HG02885 (cell line): Measurements from ENCODE around the gene HIPK2.

Experiments used
- ATAC-seq: cut with Tn5 transposase; IDR thresholded peaks from one replicate; pipeline ENCODE4 v1.9.1; 2021; ENCODE audit warnings: mild to moderate bottlenecking; ENCODE audit not compliant: unreplicated experiment, poor library complexity

The HIPK2 gene

DNA sequence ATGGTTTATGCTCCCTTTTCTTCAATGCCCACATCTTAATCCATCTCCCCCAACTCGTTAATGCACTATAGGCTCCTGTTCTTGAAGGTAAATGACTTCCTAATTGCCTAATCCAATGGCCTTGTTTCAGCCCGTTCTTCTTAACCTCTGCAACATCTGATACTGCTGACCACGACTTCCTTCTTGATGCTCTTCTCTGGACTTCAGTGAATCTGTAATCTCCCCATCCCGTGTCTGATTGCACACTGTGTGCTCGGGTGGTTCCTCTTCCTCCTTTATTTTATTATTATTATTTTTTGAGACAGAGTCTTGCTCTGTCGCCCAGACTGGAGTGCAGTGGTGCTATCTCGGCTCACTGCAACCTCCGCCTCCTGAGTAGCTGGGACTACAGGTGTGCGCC is 58.9 kb downstream of the HIPK2 start:
- no peak for ATAC-seq

DNA sequence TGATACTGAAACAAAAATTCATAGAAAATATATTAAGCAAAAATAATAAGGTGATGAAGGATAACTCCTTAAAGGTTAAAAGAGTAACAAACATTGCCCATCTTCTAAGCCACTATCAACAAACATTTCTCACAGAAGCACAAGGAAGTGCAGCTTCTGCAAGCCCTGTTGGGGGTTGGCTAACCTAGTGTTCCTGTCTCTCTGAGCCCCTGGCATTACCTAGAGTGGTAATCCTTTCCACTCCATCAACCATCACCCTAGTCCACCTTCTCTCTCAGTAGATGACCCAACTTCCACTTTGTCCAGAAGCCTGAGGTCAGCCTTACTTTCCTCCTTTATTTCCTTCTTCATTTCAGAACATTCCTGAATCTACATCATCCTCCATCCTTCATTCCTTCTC is 59.7 kb downstream of the HIPK2 start:
- no peak for ATAC-seq

DNA sequence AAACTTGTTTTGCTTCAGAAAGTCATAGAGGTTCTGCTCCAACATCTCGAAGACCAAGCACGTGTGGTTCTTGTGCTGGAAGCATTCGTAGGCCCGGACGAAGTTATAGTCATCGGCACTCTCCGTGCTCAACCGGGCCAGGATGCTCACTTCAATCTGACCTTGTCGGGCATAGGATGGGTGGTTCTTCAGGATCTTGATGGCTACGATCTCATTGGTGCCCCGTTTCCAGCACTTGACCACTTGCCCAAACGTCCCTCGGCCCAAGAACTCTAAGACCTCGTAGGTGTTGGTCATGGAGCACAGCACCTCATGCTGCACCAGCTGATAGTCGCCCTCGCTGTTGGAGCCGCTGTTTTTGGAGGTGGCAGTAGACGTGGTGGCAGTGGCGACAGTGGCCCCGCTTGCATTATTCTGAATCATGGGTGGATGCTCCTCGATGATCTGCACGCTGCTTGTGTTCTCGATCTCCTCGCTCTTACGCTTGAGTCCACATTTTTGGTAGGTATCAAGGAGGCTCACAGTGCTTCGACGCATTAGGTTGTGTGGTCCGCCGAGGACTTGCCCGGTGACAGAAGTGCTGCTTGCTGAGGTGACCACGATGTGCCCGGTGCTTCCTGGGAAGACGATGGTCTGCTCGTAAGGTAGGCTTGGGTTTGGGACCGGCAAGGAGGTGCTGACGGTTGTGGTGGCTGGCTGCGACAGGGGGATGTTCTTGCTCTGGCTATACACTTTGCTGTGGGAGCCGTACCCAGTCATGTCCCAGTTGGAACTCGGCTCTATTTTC is 61.4 kb downstream of the HIPK2 start:
- ATAC-seq: no peak

DNA sequence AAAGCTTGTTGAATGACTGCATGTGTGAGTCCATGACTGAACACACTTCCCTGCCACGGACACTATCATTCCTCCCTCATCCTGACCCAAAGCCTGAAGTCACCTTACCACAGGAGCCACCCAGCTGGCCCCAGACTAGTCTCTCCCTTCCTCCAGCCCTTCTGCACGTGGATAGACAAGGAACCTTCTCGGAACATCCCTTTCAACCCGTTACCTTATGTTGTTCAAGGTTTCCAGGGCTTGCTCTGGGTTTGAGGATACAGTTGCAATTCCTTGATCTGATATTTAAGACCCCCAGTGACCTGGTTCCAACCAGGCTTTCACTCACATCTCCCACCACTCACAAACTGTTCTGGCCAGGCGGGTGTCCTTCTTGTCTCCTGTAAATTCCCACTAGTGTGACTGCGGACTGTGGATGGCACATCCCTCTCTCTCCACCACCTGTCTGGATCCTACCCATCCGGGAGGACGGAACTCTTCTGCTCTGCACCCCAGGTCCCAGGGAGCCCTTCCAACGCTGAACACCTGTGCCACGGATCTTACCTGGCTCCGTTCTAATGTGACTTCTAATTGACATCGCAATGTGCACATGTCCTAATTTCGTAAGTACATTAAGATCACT is 62.5 kb downstream of the HIPK2 start:
- no peak for ATAC-seq

DNA sequence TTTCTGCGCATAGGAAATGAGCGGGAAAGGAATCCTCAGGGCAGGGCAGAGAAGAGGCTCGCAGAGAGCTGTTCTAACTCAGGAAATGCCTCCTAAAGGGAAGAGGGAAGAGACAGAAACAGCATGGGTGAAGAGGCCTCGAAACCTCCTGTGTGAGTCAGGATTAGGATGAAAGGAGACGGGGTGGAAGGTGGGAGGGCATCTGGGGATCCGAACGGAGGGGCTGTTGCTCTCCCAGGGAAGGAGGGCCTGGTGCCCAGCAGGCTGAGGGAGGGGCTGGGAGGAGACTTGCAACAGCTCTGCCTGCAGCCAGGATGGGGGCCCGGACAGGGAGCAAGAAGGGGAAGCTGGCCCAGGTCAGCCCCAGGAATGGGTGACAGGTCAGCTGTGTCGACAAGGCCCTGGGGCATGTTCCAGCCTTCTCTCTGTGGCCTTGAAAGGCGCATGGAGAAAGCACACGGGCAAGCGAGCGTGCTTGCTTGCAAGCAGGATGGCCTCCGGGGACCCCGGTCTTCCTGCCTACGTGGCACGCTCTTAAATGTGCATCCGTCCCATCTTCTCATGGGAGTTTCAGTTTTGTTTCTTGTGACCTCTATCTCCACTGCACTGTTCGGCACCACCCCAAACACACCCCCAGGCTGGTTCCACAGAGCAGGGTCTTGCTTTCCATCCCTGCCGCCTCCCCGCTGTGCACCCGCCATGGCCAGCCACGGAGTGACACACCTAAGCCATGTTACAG is 63.5 kb downstream of the HIPK2 start:
- ATAC-seq: peak; percentile 96

DNA sequence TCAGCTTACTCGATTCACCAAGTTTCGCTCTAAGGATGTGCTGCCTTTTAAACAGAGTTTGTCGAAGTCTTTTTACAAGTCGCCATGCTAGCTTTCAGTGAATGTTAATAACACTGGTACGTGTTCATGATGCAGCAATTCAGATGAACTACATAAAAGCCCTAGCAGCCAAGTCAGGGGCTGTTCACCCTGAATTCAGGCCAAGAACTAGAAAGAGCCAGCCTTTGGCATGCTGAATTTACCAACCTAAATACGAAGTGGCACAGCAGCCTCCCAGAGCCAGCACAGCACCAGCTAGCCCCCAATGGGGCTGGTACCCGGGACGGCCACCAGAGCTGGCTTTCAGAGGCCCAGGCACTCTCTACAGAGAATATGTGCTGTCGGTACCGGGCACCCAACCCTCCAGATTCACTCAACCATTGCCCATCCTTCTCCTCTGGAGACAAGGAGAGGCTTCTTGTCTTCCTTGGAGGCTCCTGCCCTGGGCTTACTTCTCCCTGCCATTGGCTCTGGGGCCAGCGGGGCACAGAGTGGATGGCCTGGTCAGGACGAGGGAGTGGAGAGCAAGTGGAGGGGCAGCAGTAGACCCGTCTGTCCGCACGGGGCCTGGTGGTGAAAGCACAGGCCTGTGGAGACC is 64.2 kb downstream of the HIPK2 start:
- no peak for ATAC-seq

DNA sequence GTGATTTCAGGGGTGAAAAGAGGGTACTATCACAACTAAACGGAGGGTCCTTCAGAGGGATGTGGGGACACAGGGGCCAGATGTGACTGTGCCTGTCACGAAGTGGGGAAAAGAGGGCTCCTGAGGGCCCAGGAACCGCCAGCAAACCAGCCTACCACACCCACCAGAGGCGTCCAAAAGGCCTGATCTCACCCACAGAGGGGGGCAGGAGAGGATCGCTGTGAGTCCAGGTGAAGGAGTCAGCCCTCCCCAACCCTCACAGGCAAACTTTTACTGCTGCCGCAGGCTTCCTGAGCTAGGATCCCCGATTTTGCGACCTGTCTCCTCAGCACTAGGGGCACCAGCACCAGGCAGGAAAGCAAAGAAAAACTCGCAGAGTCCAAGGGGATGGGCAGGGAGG is 64.7 kb downstream of the HIPK2 start:
- no peak for ATAC-seq

DNA sequence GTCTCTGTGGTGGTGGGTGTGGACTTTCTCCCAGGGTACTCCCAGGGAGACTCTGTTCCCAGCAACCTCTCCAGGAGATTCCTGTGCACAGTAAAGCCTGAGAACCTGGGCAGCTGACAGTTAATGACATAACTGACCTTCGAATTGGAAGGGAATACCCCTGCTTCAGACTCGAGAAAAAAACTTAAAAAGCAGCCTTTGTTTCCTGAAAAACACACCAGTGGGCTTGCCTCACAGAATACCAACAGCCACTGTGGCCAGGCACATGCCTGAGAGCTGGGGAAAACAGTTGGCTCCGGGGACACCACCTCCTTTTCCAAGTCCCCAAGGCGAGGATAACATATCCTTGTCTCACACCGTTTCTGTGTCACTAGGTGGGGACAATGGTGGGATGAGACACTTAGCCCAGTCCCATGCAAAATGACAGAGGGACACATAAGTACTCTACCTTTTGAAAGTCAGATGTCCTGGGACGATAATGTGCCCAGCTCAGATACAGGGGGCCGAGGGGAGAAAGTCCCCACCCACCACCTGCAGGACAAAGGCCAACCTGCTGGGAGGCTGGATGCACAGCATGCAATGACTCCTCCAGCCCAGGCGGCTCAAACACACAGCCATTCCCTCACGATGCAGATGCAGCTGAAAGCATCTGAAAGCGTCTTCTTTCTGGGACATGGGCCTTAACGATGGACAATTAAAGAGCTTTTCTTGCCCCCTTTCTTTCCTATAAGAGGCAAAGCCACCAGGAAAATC is 65.6 kb downstream of the HIPK2 start:
- no peak for ATAC-seq

DNA sequence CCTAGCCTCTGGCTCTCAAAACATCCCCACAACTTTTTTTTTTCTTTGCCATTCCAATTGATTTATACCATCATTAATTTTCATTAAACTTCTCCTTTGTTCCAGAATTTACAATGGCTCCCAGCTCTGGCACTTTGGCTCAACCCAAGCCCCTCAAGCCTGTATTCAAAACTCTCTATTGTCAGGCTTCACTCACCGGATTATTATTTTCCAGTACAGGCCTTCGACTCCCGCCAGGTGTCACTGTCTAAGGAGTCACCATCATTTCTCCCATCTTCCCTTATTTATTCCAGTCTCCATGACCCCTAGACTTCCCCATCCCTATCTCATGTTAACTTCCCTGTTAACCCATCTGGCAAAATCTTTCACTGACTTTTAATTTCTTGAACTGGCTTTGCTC is 67.8 kb downstream of the HIPK2 start:
- ATAC-seq: no peak

DNA sequence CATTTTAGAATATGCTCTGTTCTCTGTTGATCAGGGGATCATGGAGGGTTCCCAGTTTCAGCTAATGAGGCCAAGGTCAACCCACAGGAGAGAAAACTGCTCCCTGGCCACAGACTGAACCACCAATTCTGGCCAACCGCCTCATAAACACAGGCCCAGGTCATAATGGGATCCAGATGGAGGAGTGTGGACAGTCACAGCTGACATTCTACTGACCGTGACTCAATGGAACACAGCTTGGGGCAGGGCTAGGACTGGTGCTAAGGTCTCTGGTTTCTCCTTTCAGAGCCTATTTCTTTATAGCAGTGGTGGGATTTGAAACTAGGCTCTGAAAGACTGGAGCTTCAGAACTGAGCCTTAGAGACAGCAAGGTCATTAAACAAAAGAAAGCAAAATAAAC is 68.3 kb downstream of the HIPK2 start:
- ATAC-seq: no peak

DNA sequence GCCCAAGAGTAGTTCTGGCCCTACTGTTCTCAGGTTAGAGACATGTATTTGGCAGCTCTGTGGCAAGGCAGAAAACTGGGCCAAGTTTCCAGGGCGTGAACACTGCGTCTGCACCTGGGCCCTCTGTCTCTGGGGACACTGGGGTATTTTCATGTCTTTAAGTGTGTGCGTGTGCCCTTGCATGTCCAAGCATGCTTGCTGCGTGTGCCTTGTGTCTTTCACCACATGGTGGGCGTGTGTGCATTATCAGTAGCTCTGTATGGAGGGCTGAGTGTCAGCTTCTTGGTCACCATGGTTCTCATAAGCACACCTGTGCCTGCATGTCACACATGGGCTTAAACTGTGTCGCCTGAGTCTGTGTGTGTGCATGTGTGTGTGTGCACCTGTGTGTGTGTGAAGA is 69.3 kb downstream of the HIPK2 start:
- peak; percentile 86 for ATAC-seq

DNA sequence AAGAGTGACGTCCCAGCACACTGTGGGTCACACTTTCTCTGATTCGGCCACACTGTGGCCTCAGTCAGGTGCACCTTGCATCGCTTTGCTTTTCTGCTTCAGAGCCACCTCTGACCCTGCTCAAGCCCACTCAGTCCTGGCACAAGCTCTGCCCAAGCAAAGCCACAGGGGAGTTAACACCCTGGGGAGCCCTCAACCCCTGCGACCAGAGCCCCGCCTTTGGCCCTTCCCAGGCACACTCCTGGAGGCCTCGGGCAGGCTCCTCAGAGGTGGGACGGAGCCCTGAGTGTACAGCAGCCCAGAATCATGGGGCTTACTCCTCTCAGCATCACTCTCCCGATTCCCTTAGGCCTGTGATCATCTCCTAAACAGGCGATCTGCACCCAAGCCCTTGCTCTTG is 71.0 kb downstream of the HIPK2 start:
- no peak for ATAC-seq

DNA sequence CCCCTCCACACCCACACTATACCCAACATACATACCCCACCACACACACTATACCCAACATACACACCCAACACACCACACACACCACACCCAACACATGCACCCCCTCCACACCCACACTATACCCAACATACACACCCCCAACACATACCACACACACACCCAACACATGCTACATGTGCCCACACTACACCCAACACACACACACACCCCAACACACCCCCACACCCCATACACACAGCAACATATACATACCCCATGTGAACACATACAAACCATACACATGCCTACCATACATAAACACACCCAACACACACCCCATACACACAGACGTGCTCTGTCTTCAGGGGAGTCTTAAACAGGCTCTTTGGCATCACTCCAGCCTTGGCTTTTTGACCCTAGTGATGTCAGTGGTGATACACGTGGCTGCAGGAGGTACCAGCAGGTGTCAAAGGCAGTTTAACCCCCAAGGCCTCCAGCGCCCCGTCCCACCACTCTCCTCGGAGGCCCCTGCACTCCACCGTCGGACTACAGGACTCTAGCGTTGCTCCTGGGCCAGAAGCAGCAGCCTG is 73.4 kb downstream of the HIPK2 start:
- ATAC-seq: no peak

DNA sequence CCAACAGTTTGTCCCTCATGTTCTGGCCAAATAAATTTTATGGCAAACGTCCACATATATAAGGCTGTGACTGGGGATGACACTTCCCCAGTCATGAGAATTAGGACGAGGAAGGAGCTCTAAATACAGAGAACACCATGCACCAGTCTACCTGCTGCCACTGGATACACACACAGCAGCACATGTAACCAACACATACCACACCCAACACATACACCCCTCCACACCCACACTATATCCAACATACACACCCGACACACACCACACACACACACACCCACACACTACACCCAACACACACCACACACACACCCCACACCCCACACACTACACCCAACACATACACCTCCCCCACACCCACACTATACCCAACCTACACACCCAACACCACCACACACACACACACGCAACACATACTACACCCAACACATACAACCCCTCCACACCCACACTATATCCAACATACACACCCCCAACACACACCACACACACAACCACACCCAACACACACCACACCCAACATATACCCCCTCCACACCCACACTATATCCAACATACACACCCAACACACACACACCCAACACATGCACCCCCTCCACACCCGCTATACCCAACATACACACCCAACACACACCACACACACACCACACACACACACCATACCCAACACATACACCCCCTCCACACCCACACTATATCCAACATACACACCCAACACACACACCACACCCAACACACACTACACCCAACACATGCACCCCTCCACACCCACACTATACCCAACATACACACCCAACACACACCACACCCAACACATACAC is 74.1 kb downstream of the HIPK2 start:
- ATAC-seq: peak; percentile 30

DNA sequence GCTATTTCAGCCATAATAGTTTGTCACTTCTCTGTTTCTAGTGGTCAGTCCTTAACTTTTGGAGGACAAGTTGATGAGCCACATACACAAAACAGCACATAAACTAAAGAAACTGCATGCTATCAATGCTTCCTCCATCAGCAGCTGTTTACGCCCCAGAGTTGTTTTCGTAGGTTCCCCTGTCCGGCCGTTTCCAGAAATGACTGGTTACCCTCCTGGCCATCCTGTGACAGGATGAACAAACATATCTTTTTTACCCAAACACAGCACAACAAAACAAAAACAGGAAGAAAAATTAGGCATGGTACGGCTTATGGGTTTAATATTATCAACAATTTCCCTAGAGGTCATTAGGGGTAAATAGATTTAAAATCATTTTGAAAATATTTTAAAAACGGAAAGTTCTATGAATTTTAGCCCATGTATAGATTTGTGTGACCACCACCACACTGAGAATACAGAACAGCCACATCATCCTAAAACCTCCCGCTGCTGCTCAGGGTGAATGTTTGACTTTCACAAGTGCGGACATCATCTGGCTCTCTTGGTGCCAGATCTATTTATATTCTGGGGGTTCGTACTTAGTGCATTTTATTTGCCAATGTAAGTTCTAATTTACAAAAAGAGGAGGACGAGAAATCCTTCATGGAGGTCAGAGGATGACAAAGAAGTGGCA is 74.8 kb downstream of the HIPK2 start:
- ATAC-seq: peak; percentile 76

DNA sequence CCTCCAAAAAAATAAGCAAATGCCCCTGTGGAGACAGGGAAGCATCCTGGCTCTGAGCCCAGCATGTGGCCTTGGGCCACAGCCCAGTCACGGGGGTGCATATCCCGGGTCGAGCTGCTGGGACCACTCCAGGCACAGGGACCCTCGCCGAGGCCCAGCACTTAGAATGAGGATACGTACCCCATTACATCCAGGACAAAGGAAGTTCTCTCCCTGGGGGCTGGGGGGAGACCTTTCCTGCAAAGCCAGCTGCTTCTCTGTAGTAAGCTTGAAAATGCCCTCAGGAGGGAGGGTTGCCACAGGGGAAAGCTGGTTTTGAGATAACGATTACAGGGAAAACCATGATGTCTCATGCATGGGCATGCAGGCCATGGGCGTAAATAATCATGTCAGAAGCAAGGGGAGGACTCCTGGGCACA is 75.5 kb downstream of the HIPK2 start:
- no peak for ATAC-seq

DNA sequence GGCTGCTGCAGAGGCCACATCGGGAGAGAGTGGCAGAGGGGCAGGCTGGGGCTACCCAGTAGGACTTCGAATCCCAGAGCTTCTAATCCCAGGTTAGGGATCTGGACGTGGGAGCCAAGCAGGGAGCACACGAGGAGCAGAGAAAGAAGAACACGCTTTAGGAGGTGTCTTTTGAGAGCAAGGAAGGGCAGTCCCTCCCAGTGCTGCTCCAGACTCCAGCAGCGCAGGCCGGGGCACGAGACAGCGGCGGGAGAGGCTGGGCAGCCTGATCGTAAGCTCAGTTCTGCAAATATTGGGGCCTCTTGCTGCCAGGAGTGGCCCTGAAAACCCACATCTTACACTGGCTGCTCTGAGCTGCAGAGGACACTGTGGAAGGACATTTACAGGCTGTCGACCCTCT is 75.9 kb downstream of the HIPK2 start:
- ATAC-seq: no peak

DNA sequence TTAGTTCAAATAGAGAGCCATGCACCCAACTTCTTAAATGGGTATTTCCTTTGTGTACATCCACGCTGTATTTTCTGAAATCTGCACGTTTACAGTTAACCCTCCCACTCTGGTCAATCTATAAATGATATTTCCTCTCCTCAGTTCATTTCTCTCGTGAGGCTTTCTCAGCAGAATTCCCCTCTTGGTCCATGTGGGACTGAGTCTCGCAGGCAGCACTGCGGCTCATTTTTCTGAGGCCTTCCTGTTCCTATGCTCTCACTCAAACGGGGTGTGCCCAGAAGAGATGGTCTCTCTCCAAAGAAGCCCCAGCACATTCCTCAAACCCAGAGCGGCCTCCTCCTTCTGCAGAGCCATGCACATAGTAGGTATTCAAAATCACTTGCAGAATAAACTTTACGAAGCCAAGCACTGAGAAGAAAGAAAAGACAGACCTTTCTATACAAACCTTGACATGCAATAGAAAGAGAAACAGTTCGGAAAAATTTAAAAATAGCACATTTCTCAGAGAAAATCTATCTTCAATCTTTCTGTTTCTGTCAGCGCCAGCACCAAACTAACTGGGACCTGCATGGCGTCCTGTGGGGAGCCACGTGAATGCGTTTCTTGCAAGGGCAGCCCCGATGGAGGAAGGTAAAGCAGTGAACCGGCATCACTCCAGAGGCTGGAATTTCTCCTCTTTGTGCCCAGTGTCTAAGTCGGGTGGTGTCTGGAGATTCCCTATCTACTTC is 77.1 kb downstream of the HIPK2 start:
- no peak for ATAC-seq
